ENCODE results near the gene GRID2. TPM values are rescaled to one million over a fixed set of nuclear protein-coding genes. Genes with fewer than 3 reads are reported as not detected.

Gene GRID2
- polyA plus RNA-seq, 1 experiment: not detected

DNA sequence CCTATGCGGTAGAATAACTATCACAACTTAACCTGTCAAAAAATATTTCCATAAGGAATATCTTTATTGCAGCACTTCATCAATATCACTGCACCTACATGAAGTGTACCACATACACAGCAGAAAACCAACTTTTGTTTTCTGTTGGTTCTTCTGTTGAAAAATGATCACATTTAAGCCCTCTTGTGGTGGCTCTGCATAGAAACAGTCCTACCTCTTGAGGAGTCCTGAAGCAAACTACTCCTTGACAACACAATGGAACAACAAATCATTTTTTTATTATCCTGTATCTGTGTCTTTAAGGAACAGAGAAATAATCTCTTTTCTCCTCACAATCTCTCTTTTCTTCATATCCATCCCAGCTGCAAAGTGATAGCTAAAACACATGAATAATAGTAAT, 1484.9 kb downstream of the GRID2 start:
- H3K27ac ChIP-seq (ENCODE audit: low read depth, low read length): no peak overlapping the region
- no peaks in the 10 kb centered on the region for H3K9me3 ChIP-seq (ENCODE audit: control insufficient read depth, insufficient read depth, low read length)
- TF ChIP-seq CTCF (IDR thresholded peaks at IDR 0.05; ENCODE audit: low read depth, low read length): peak; percentile 58
- DNase-seq (ENCODE audit: low read depth, low spot score): no peak
- CTCF ChIA-PET: interaction anchor here (0.5 to 1.4 kb wide), 6 partner anchors 9 to 1003 kb away, joined by 3 to 6 read pairs (median 3); no protein-coding TSS in a partner anchor
- H3K27me3 ChIP-seq (ENCODE audit: control insufficient read depth, insufficient read depth, low read length): no peaks in the 10 kb centered on the region
- H3K4me3 ChIP-seq (ENCODE audit: low read depth, low read length): no peak overlapping the region
- POLR2A ChIA-PET: no interaction called here

GRCh38 chr4:93791570-93792195, 1487.9 kb downstream of the GRID2 start:
- TF ChIP-seq CTCF (IDR thresholded peaks at IDR 0.05; ENCODE audit: low read depth, low read length): peak; percentile 91
- H3K9me3 ChIP-seq (ENCODE audit: control insufficient read depth, insufficient read depth, low read length): no peaks in the 10 kb centered on the region
- POLR2A ChIA-PET: no interaction called here
- DNase-seq (ENCODE audit: low read depth, low spot score): peak; percentile 11
- no peak overlapping the region for H3K4me3 ChIP-seq (ENCODE audit: low read depth, low read length)
- H3K27me3 ChIP-seq (ENCODE audit: control insufficient read depth, insufficient read depth, low read length): no peaks in the 10 kb centered on the region
- no peak overlapping the region for H3K27ac ChIP-seq (ENCODE audit: low read depth, low read length)
- CTCF ChIA-PET: interaction anchor here (0.6 to 1.7 kb wide), 12 partner anchors 9 to 1301 kb away, joined by 3 to 12 read pairs (median 4); no protein-coding TSS in a partner anchor

DNA sequence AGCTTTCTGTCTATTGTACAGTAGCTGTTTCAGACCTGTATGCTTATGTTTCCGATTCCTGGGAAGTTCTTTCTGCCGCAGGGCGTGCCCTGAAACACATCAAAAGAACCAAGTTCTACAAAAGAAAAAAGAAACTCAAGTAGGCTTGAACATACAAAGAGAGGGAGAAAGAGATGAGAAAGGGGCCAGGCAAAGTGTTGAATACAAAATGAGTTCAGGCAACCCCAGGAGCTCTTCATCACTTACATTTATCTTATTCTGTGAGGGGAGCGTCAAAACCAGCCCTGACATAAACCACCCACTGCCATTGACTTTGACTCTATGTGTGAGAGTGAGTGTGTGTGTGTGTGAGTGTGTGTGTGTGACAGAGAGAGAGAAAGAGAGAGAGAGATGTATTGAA, 1498.3 kb downstream of the GRID2 start:
- no peaks in the 10 kb centered on the region for H3K9me3 ChIP-seq (ENCODE audit: control insufficient read depth, insufficient read depth, low read length)
- H3K27me3 ChIP-seq (ENCODE audit: control insufficient read depth, insufficient read depth, low read length): no peaks in the 10 kb centered on the region
- DNase-seq (ENCODE audit: low read depth, low spot score): no peak
- ChIA-PET CTCF (no interaction called here), POLR2A (no interaction called here)
- TF ChIP-seq CTCF (IDR thresholded peaks at IDR 0.05; ENCODE audit: low read depth, low read length): no peak
- no peak overlapping the region for H3K27ac ChIP-seq (ENCODE audit: low read depth, low read length)
- no peak overlapping the region for H3K4me3 ChIP-seq (ENCODE audit: low read depth, low read length)

DNA sequence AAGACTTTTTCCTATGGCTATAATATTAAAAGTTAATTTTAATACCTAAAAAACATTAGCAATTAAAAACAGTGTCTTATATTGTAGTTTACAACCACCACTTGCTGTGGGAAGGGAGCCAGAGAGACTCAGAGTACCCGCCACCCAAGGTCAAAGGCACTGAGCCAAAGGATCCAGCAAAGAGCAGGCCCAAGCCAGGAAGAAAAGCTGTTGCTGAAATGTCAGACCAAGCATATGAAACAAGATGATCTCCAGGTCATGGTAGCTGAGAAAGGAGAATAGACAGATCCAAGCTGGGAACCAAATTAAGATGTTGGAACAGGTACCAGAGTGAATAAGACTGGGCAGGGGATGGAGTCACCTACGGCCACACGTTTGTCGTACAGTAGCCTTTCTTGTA, 1506.0 kb downstream of the GRID2 start:
- no peaks in the 10 kb centered on the region for H3K9me3 ChIP-seq (ENCODE audit: control insufficient read depth, insufficient read depth, low read length)
- H3K27me3 ChIP-seq (ENCODE audit: control insufficient read depth, insufficient read depth, low read length): no peaks in the 10 kb centered on the region
- DNase-seq (ENCODE audit: low read depth, low spot score): no peak
- no peak overlapping the region for H3K27ac ChIP-seq (ENCODE audit: low read depth, low read length)
- ChIA-PET POLR2A (no interaction called here), CTCF (interaction anchor here (0.9 kb wide), 1 partner anchor 46 kb away, joined by 4 read pairs; no protein-coding TSS in a partner anchor)
- TF ChIP-seq CTCF (IDR thresholded peaks at IDR 0.05; ENCODE audit: low read depth, low read length): no peak
- no peak overlapping the region for H3K4me3 ChIP-seq (ENCODE audit: low read depth, low read length)

GRCh38 chr4:93810340-93810992, 1506.7 kb downstream of the GRID2 start:
- Histone ChIP-seq H3K9me3 (ENCODE audit: control insufficient read depth, insufficient read depth, low read length) (no peaks in the 10 kb centered on the region), H3K4me3 (ENCODE audit: low read depth, low read length) (no peak overlapping the region), H3K27me3 (ENCODE audit: control insufficient read depth, insufficient read depth, low read length) (no peaks in the 10 kb centered on the region), H3K27ac (ENCODE audit: low read depth, low read length) (no peak overlapping the region)
- POLR2A ChIA-PET: no interaction called here
- CTCF ChIA-PET: interaction anchor here (0.9 kb wide), 1 partner anchor 46 kb away, joined by 4 read pairs; no protein-coding TSS in a partner anchor
- TF ChIP-seq CTCF (IDR thresholded peaks at IDR 0.05; ENCODE audit: low read depth, low read length): no peak
- no peak for DNase-seq (ENCODE audit: low read depth, low spot score)

Measured in AG04450 (cell line).